ENCODE measurements around the gene PARD3. TPM values are rescaled to one million over a fixed set of nuclear protein-coding genes. Genes with fewer than 3 reads are reported as not detected.

The PARD3 gene
- polyA plus RNA-seq, 3 donors: 0.51 TPM; not detected in 2

DNA sequence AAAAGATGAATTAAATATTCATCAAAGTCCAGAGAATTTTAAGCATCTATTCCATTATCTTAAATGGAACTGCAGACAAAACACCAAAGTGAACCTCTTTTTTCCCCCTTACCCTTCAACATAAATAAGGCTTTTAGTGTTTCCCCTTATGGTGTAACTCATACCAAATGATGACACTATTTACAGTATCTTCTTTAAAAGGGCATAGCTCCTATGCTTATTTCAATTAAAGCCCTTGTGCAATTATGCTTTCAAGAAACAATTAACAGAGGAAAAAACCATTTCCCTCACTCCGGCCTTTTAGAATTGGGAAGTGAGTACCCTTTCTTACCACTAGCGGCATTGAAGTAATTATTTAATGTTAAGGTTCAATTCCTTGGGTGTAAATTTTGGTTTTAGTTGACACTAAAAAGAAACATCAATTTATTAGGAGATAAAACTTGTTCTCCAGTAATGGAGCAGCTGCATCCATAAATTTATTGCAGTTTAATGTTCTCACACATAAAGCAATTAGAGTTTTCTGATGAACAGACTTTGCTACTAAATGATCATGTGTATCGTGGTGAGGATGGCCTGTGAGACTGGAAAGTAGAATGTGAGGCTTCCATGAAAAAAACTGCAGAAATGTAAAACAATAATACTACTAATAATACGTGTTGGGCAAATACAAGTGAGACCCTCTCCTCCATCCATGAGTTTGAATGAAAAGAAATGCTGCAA is 661.3 kb downstream of the PARD3 start:
- DNase-seq: no peak
- no peaks in the 10 kb centered on the region for H4K20me1 ChIP-seq (ENCODE audit: insufficient read depth, low read length)
- intact Hi-C loops (cut with micrococcal nuclease): no loop called here
- WGBS (ENCODE audit: insufficient coverage): no CpG with 5 or more reads among the region's 4 CpGs
- H2AFZ ChIP-seq (ENCODE audit: insufficient read depth, low read depth, low read length, poor library complexity, severe bottlenecking): no peak overlapping the region
- H3K4me3 ChIP-seq (replicated peaks in 1 of 3; ENCODE audit: low read depth in 2 of 3, low read length in 3 of 3): no peak overlapping the region
- no peak overlapping the region for H3K27ac ChIP-seq (ENCODE audit: low read depth in 1 of 2, low read length in 2 of 2)
- no peaks in the 10 kb centered on the region for H3K27me3 ChIP-seq (ENCODE audit: control insufficient read depth in 2 of 2, insufficient read depth in 2 of 2, low read length in 2 of 2)
- no peaks in the 10 kb centered on the region for H3K36me3 ChIP-seq (replicated peaks in 1 of 2; ENCODE audit: control insufficient read depth in 1 of 2, insufficient read depth in 2 of 2, low read length in 2 of 2)
- H3K4me3 Mint-ChIP-seq: no peak overlapping the region
- H3K79me2 ChIP-seq (ENCODE audit: insufficient read depth, low read length): no peaks in the 10 kb centered on the region
- no peak overlapping the region for H3K4me2 ChIP-seq (replicated peaks; ENCODE audit: extremely low read depth, low read length, poor library complexity, severe bottlenecking)
- H3K9me3 ChIP-seq (replicated peaks in 1 of 2; ENCODE audit: control insufficient read depth in 1 of 2, insufficient read depth in 1 of 2, low read length in 2 of 2): no peaks in the 10 kb centered on the region
- H3K27ac Mint-ChIP-seq: no peak overlapping the region
- H3K9me3 Mint-ChIP-seq: no peaks in the 10 kb centered on the region
- no peaks in the 10 kb centered on the region for H3K4me1 ChIP-seq (ENCODE audit: control insufficient read depth in 1 of 2, insufficient read depth in 2 of 2, low read length in 2 of 2)
- no peaks in the 10 kb centered on the region for H3K27me3 Mint-ChIP-seq (ENCODE audit: low read depth in 3 of 3)
- TF ChIP-seq, protein P1, sequence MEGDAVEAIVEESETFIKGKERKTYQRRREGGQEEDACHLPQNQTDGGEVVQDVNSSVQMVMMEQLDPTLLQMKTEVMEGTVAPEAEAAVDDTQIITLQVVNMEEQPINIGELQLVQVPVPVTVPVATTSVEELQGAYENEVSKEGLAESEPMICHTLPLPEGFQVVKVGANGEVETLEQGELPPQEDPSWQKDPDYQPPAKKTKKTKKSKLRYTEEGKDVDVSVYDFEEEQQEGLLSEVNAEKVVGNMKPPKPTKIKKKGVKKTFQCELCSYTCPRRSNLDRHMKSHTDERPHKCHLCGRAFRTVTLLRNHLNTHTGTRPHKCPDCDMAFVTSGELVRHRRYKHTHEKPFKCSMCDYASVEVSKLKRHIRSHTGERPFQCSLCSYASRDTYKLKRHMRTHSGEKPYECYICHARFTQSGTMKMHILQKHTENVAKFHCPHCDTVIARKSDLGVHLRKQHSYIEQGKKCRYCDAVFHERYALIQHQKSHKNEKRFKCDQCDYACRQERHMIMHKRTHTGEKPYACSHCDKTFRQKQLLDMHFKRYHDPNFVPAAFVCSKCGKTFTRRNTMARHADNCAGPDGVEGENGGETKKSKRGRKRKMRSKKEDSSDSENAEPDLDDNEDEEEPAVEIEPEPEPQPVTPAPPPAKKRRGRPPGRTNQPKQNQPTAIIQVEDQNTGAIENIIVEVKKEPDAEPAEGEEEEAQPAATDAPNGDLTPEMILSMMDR (IDR thresholded peaks at IDR 0.05): no peak
- no peak overlapping the region for H3K9ac ChIP-seq (ENCODE audit: insufficient read depth, low read length, poor library complexity, severe bottlenecking)
- H3K4me1 Mint-ChIP-seq: no peaks in the 10 kb centered on the region
- no peaks in the 10 kb centered on the region for H3K36me3 Mint-ChIP-seq

DNA sequence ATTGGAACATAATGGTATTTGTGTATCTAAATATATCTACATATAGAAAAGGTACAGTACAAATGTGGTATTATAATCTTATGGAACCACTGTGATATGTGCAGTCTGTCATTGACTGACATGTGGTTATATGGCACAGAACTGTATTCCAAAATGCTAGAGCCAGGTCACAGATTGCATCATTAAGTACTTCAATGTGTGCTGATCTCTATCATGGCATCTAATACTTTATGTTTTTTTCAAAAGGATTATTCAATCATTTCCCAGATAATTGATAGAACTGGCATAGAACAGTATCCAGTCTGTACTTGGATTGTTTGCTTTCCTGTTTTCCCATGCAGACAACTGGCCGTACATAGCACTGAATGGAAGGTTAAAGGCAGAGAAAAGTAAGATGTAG is 662.7 kb downstream of the PARD3 start:
- no peak overlapping the region for H3K4me3 Mint-ChIP-seq
- no peaks in the 10 kb centered on the region for H3K36me3 Mint-ChIP-seq

More for the DNA sequence above, 662.7 kb downstream of the PARD3 start:
- Histone ChIP-seq H3K4me1 (ENCODE audit: control insufficient read depth in 1 of 2, insufficient read depth in 2 of 2, low read length in 2 of 2) (no peaks in the 10 kb centered on the region), H2AFZ (ENCODE audit: insufficient read depth, low read depth, low read length, poor library complexity, severe bottlenecking) (no peak overlapping the region), H4K20me1 (ENCODE audit: insufficient read depth, low read length) (no peaks in the 10 kb centered on the region), H3K9ac (ENCODE audit: insufficient read depth, low read length, poor library complexity, severe bottlenecking) (no peak overlapping the region), H3K27ac (ENCODE audit: low read depth in 1 of 2, low read length in 2 of 2) (no peak overlapping the region), H3K4me3 (replicated peaks in 1 of 3; ENCODE audit: low read depth in 2 of 3, low read length in 3 of 3) (no peak overlapping the region), H3K9me3 (replicated peaks in 1 of 2; ENCODE audit: control insufficient read depth in 1 of 2, insufficient read depth in 1 of 2, low read length in 2 of 2) (no peaks in the 10 kb centered on the region), H3K27me3 (ENCODE audit: control insufficient read depth in 2 of 2, insufficient read depth in 2 of 2, low read length in 2 of 2) (no peaks in the 10 kb centered on the region), H3K36me3 (replicated peaks in 1 of 2; ENCODE audit: control insufficient read depth in 1 of 2, insufficient read depth in 2 of 2, low read length in 2 of 2) (no peaks in the 10 kb centered on the region), H3K79me2 (ENCODE audit: insufficient read depth, low read length) (no peaks in the 10 kb centered on the region), H3K4me2 (replicated peaks; ENCODE audit: extremely low read depth, low read length, poor library complexity, severe bottlenecking) (no peak overlapping the region)
- DNase-seq: no peak
- TF ChIP-seq, protein P1 (IDR thresholded peaks at IDR 0.05): no peak
- Mint-ChIP-seq H3K27me3 (ENCODE audit: low read depth in 3 of 3) (no peaks in the 10 kb centered on the region), H3K4me1 (no peaks in the 10 kb centered on the region), H3K9me3 (no peaks in the 10 kb centered on the region), H3K27ac (peak overlapping the region in 1 of 7 donors; percentile 61)
- 100% methylated on average over 1 of the region's 1 CpG for WGBS (ENCODE audit: insufficient coverage)
- intact Hi-C loops (cut with micrococcal nuclease): no loop called here

Measured in CD14-positive monocyte (primary cell).